ENCODE measurements around the gene CYB561D1. TPM values are rescaled to one million over a fixed set of nuclear protein-coding genes. Genes with fewer than 3 reads are reported as not detected.

The CYB561D1 gene
- total and polyA plus RNA-seq, 10 of the 15 experiments (the other 5 are each of a cell fraction or from before 2014, with no cell fraction given), result 0.68 to 9.0 (median 3.3) TPM

GRCh38 chr1:109535971-109536491 is 42.1 kb downstream of the CYB561D1 start (continued):
- TF ChIP-seq USF2 (IDR thresholded peaks at IDR 0.05; ENCODE audit: borderline replicate concordance, low read depth, low read length), result no peak
- TF ChIP-seq MXI1 (IDR thresholded peaks at IDR 0.05; ENCODE audit: low read depth, low read length), result no peak

GRCh38 chr1:109537450-109538178 is 43.7 kb downstream of the CYB561D1 start:
- Histone ChIP-seq H3K4me1 (ENCODE audit: control insufficient read depth, insufficient read depth, low read length) (peaks cover 2% of the 10 kb centered on the region), H3K36me3 (ENCODE audit: control insufficient read depth in 2 of 2, insufficient read depth in 2 of 2, low read length in 1 of 2) (no peaks in the 10 kb centered on the region), H3K4me2 (ENCODE audit: control insufficient read depth, insufficient read depth) (no peak overlapping the region), H4K20me1 (ENCODE audit: control insufficient read depth, insufficient read depth) (no peaks in the 10 kb centered on the region), H3K9me3 (replicated peaks; ENCODE audit: control insufficient read depth, insufficient read depth, low read length) (no peaks in the 10 kb centered on the region), H3K79me2 (ENCODE audit: control insufficient read depth, insufficient read depth, low read length) (no peaks in the 10 kb centered on the region), H3K27me3 (replicated peaks in 1 of 2; ENCODE audit: control insufficient read depth in 2 of 2, insufficient read depth in 2 of 2, low read length in 1 of 2) (no peaks in the 10 kb centered on the region), H3K9ac (ENCODE audit: control insufficient read depth, insufficient read depth, low read length) (no peak overlapping the region), H3K4me3 (no peak overlapping the region), H3K27ac (ENCODE audit: control insufficient read depth, insufficient read depth) (no peak overlapping the region), H2AFZ (ENCODE audit: control insufficient read depth, low read depth, low read length) (no peak overlapping the region)
- RAD21 ChIA-PET (ENCODE audit: unreplicated experiment), result interaction anchor here (0.8 to 2.2 kb wide), 3 partner anchors 9 to 47 kb away, joined by 3 to 7 read pairs (median 3); partner anchors contain the start of gene GNAI3
- SMC1A ChIA-PET (ENCODE audit: uncharacterized antibody, unreplicated experiment), result interaction anchor here (0.9 to 2.5 kb wide), 3 partner anchors 8 to 87 kb away, joined by 3 to 10 read pairs (median 3); no protein-coding TSS in a partner anchor
- in situ Hi-C loops (cut with MboI) (no loop called here), intact Hi-C loops (cut with micrococcal nuclease; ENCODE audit: unreplicated experiment) (no loop called here)
- no peak for FAIRE-seq
- POLR2A ChIA-PET, result interaction anchor here (1.2 kb wide), 1 partner anchor 45 kb away, joined by 3 read pairs; no protein-coding TSS in a partner anchor
- 50% methylated on average over 9 of the region's 9 CpGs for WGBS (ENCODE audit: insufficient coverage, insufficient replicate concordance, low lambda C conversion rate, missing lambda C conversion rate)
- CTCF ChIA-PET, result interaction anchor here (0.6 to 21.3 kb wide), 4 partner anchors 9 to 103 kb away, joined by 3 to 1280 read pairs (median 8); partner anchors contain the start of genes AMIGO1 and CYB561D1
- no peak for ATAC-seq
- no peak for DNase-seq (ENCODE audit: low read depth, low spot score)
- no TSS peak for BruUV-seq (replicated peaks)
- no peak for TF ChIP-seq BRCA1 (IDR thresholded peaks at IDR 0.05; ENCODE audit: low read depth, low read length)
- TF ChIP-seq MEF2B (IDR thresholded peaks at IDR 0.05; ENCODE audit: partially characterized antibody, poor library complexity, severe bottlenecking), result no peak
- TF ChIP-seq NKRF (conservative IDR thresholded peaks at IDR 0.05), result no peak
- TF ChIP-seq WRNIP1 (IDR thresholded peaks at IDR 0.05; ENCODE audit: borderline replicate concordance, low read depth, low read length), result no peak
- TF ChIP-seq SMARCA5 (IDR thresholded peaks at IDR 0.05), result no peak
- TF ChIP-seq SREBF1 (IDR thresholded peaks at IDR 0.05; ENCODE audit: low read length), result no peak
- no peak for TF ChIP-seq ATF7 (IDR thresholded peaks at IDR 0.05; ENCODE audit: low read depth)
- TF ChIP-seq MLLT1 (IDR thresholded peaks at IDR 0.05), result no peak
- no peak for TF ChIP-seq CTCF (IDR thresholded peaks at IDR 0.05 in 2 of 3, conservative IDR thresholded peaks at IDR 0.05 in 1 of 3; ENCODE audit: control insufficient read depth in 2 of 3, extremely low read depth in 1 of 3, insufficient read depth in 1 of 3, low read depth in 3 of 3, low read length in 3 of 3)
- TF ChIP-seq IRF5 (IDR thresholded peaks at IDR 0.05; ENCODE audit: borderline replicate concordance), result no peak
